Neural progenitor cell (in vitro differentiated cells): ENCODE results near the gene BEST3. TPM values are rescaled to one million over a fixed set of nuclear protein-coding genes. Genes with fewer than 3 reads are reported as not detected.
A peak's percentile ranks its signal among the peaks of the same experiment; 100 is the strongest.

Experiments
- DNase-seq: peaks from one replicate; pipeline ENCODE4 v3.0.0-alpha.2; 2016; ENCODE audit warnings: low spot score
- H2AFZ ChIP-seq: fragments of 200-600 bp; sonication (generic); replicated peaks from 2 replicates; pipeline ENCODE4 v1.6.1; 2016; ENCODE audit warnings: antibody characterized with exemption
- H3F3A ChIP-seq: fragments of 200-600 bp; sonication (generic); 2 replicates; pipeline ENCODE4 v1.6.1; 2016; ENCODE audit warnings: antibody characterized with exemption, low read depth
- H3K27ac ChIP-seq: fragments of 200-600 bp; sonication (generic); 2 replicates; pipeline ENCODE4 v1.5.1; 2016; ENCODE audit warnings: mild to moderate bottlenecking
- H3K27me3 ChIP-seq: fragments of 200-600 bp; sonication (generic); 2 replicates; pipeline ENCODE4 v1.6.1; 2016; ENCODE audit warnings: mild to moderate bottlenecking, moderate library complexity
- H3K36me3 ChIP-seq: fragments of 200-600 bp; sonication (generic); 2 replicates; pipeline ENCODE4 v1.5.1; 2016
- H3K4me1 ChIP-seq: fragments of 200-600 bp; sonication (generic); 2 replicates; pipeline ENCODE4 v1.6.1; 2016; ENCODE audit warnings: mixed run types
- H3K4me2 ChIP-seq: fragments of 200-600 bp; sonication (generic); 2 replicates; pipeline ENCODE4 v1.6.1; 2016
- H3K4me3 ChIP-seq: fragments of 200-600 bp; sonication (generic); 2 replicates; pipeline ENCODE4 v1.5.1; 2016
- H3K79me2 ChIP-seq: fragments of 200-600 bp; sonication (generic); 2 replicates; pipeline ENCODE4 v1.6.1; 2016; ENCODE audit warnings: low read depth
- H3K9ac ChIP-seq: fragments of 200-600 bp; sonication (generic); 2 replicates; pipeline ENCODE4 v1.6.1; 2016
- H3K9me3 ChIP-seq: fragments of 200-600 bp; sonication (generic); 2 replicates; pipeline ENCODE4 v1.5.1; 2016; ENCODE audit warnings: low read depth
- H4K20me1 ChIP-seq: fragments of 200-600 bp; sonication (generic); 2 replicates; pipeline ENCODE4 v1.6.1; 2016; ENCODE audit warnings: low read depth
- H3K27ac Mint-ChIP-seq: 3 replicates; pipeline ENCODE4 v1.8.0; 2021; ENCODE audit warnings: mixed read lengths
- H3K27me3 Mint-ChIP-seq: 2 replicates; pipeline ENCODE4 v1.8.0; 2022; ENCODE audit warnings: low read depth, mild to moderate bottlenecking, inconsistent platforms, moderate library complexity, mixed read lengths; ENCODE audit not compliant: insufficient read depth
- H3K36me3 Mint-ChIP-seq: 3 replicates; pipeline ENCODE4 v1.8.0; 2021; ENCODE audit warnings: mixed read lengths
- H3K4me1 Mint-ChIP-seq: 3 replicates; pipeline ENCODE4 v1.8.0; 2021; ENCODE audit warnings: mixed read lengths
- H3K4me3 Mint-ChIP-seq: 3 replicates; pipeline ENCODE4 v1.8.0; 2021; ENCODE audit warnings: mild to moderate bottlenecking, moderate library complexity, mixed read lengths
- H3K9me3 Mint-ChIP-seq: 3 replicates; pipeline ENCODE4 v1.8.0; 2020; ENCODE audit warnings: mixed read lengths
- CTCF ChIP-seq: fragments of 200-600 bp; sonication (generic); IDR thresholded peaks from 2 replicates; pipeline ENCODE4 v1.5.1; 2017; ENCODE audit warnings: antibody characterized with exemption, mild to moderate bottlenecking
- EZH2 ChIP-seq: fragments of 200-600 bp; sonication (generic); IDR thresholded peaks from 2 replicates; pipeline ENCODE4 v1.6.1; 2017; ENCODE audit warnings: antibody characterized with exemption, mild to moderate bottlenecking, moderate library complexity
- EZH2phosphoT487 ChIP-seq: fragments of 200-600 bp; sonication (generic); IDR thresholded peaks from 2 replicates; pipeline ENCODE4 v1.6.1; 2017; ENCODE audit warnings: antibody characterized with exemption
- total RNA-seq: library from RNA; depleted of rRNA; stranded (reverse); fragments of >200 nt; gene quantifications from 2 replicates; pipeline ENCODE4 v1.2.3, GENCODE V29; 2015; ENCODE audit warnings: low replicate concordance

BEST3 gene
- total RNA-seq, 1 donor from 2014 or later, result not detected

DNA sequence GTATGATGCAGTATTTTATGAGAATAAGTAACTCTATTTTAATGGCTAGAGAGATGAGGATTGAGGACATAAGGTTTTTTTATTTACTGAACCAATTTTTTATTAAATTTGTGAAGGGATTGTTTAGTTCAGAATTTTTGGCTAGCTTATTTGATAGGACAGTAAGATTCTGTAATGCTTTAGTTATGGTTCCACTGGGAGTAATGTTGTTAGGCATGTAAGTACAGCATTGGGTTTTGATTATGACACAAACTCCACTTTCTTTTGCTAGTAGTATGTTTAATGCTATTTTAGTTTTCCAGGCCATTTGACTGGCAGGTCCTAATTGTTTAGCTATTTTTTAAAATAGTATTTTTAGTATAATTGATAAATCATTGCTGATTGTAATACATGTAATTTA lies 54.6 kb downstream of the BEST3 start:
- no peaks in the 10 kb centered on the region for H3K79me2 ChIP-seq

DNA sequence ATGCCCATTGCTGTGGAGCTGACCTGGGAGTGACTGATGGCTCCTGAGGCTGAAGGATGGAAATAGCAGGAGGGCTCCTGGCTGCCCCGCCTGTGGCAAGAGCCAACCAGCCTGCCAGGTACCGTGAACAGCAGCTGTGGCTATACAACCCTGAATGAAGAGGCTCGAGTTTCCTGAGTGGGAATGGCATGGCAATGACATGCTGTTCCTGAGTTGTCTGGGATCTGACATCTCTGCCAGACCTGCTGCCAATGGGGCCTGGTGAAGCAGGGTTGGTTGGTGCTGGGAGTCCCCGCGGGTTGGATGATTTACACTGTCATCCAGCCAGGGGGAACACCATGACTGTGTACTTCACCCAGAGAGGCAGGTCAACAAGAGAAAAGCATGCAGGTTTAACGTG lies 56.6 kb downstream of the BEST3 start:
- peaks cover 2% of the 10 kb centered on the region for H3K27me3 Mint-ChIP-seq
- no peaks in the 10 kb centered on the region for H3K4me1 ChIP-seq
- DNase-seq, result no peak
- no peaks in the 10 kb centered on the region for H3K4me1 Mint-ChIP-seq
- H3K4me3 ChIP-seq, result no peak overlapping the region
- H3K36me3 ChIP-seq, result no peaks in the 10 kb centered on the region
- H3K27me3 ChIP-seq, result no peaks in the 10 kb centered on the region
- H3K9ac ChIP-seq, result no peak overlapping the region
- TF ChIP-seq EZH2phosphoT487 (no peak), CTCF (no peak), EZH2 (no peak)
- no peak overlapping the region for H3K4me3 Mint-ChIP-seq
- H3K9me3 ChIP-seq, result no peaks in the 10 kb centered on the region
- H4K20me1 ChIP-seq, result no peaks in the 10 kb centered on the region
- H3K27ac Mint-ChIP-seq, result no peak overlapping the region
- no peak overlapping the region for H3K4me2 ChIP-seq
- H3F3A ChIP-seq, result no peaks in the 10 kb centered on the region
- H3K36me3 Mint-ChIP-seq, result no peaks in the 10 kb centered on the region
- no peaks in the 10 kb centered on the region for H3K9me3 Mint-ChIP-seq
- no peak overlapping the region for H3K27ac ChIP-seq
- no peak overlapping the region for H2AFZ ChIP-seq
- no peaks in the 10 kb centered on the region for H3K79me2 ChIP-seq

More for the DNA sequence above, 54.6 kb downstream of the BEST3 start:
- TF ChIP-seq EZH2phosphoT487 (no peak), CTCF (no peak), EZH2 (no peak)
- no peak overlapping the region for H3K4me3 ChIP-seq
- no peak overlapping the region for H3K4me3 Mint-ChIP-seq
- H3K9ac ChIP-seq, result no peak overlapping the region
- H3K36me3 Mint-ChIP-seq, result no peaks in the 10 kb centered on the region
- H3K27ac ChIP-seq, result no peak overlapping the region
- H3K27me3 ChIP-seq, result no peaks in the 10 kb centered on the region
- H3K27me3 Mint-ChIP-seq, result peaks cover 2% of the 10 kb centered on the region
- no peaks in the 10 kb centered on the region for H3K9me3 Mint-ChIP-seq
- H2AFZ ChIP-seq, result no peak overlapping the region
- H3F3A ChIP-seq, result no peaks in the 10 kb centered on the region
- no peaks in the 10 kb centered on the region for H3K4me1 ChIP-seq
- no peak overlapping the region for H3K27ac Mint-ChIP-seq
- no peaks in the 10 kb centered on the region for H3K9me3 ChIP-seq
- DNase-seq, result no peak
- H3K4me2 ChIP-seq, result no peak overlapping the region
- no peaks in the 10 kb centered on the region for H4K20me1 ChIP-seq
- no peaks in the 10 kb centered on the region for H3K36me3 ChIP-seq
- H3K4me1 Mint-ChIP-seq, result no peaks in the 10 kb centered on the region

GRCh38 chr12:69641546-69641945 lies 57.6 kb downstream of the BEST3 start:
- Histone ChIP-seq H3K4me3 (no peak overlapping the region), H3K4me2 (no peak overlapping the region), H3K4me1 (no peaks in the 10 kb centered on the region), H3K27me3 (no peaks in the 10 kb centered on the region), H3F3A (no peaks in the 10 kb centered on the region), H3K79me2 (no peaks in the 10 kb centered on the region), H3K36me3 (no peaks in the 10 kb centered on the region), H3K9me3 (no peaks in the 10 kb centered on the region), H2AFZ (peak overlapping the region; percentile 3), H4K20me1 (no peaks in the 10 kb centered on the region), H3K9ac (no peak overlapping the region), H3K27ac (no peak overlapping the region)
- no peak overlapping the region for H3K4me3 Mint-ChIP-seq
- H3K36me3 Mint-ChIP-seq, result no peaks in the 10 kb centered on the region
- H3K27ac Mint-ChIP-seq, result no peak overlapping the region
- TF ChIP-seq EZH2phosphoT487 (no peak), CTCF (no peak), EZH2 (no peak)
- peaks cover 2% of the 10 kb centered on the region for H3K27me3 Mint-ChIP-seq
- H3K4me1 Mint-ChIP-seq, result no peaks in the 10 kb centered on the region
- H3K9me3 Mint-ChIP-seq, result no peaks in the 10 kb centered on the region
- DNase-seq, result no peak
